Measurements from ENCODE around the gene S1PR4.
"Not testable (repeated sequence)": the region's sequence is repeated elsewhere in the genome, so short reads cannot be mapped to it uniquely, and the experiment has no call there.

The S1PR4 gene

GRCh38 chr19:3152419-3152780, 26.2 kb upstream of the S1PR4 start:
- no peak for DNase-seq

GRCh38 chr19:3153286-3154230, 25.0 kb upstream of the S1PR4 start:
- no peak for DNase-seq

GRCh38 chr19:3154447-3154846, 24.1 kb upstream of the S1PR4 start:
- not testable (repeated sequence) for DNase-seq

GRCh38 chr19:3154957-3155736, 23.4 kb upstream of the S1PR4 start:
- DNase-seq, result peak; percentile 87 to 88

GRCh38 chr19:3157096-3157845, 21.3 kb upstream of the S1PR4 start:
- DNase-seq, result no peak

- no peak for DNase-seq
These were observed 19.0 kb upstream of the S1PR4 start for GRCh38 chr19:3159565-3159964.

GRCh38 chr19:3160219-3160618, 18.4 kb upstream of the S1PR4 start:
- DNase-seq, result no peak

GRCh38 chr19:3161453-3161852, 17.1 kb upstream of the S1PR4 start:
- no peak for DNase-seq

- peak; percentile 36 to 47 for DNase-seq
These were observed 15.9 kb upstream of the S1PR4 start for GRCh38 chr19:3162418-3163229.

GRCh38 chr19:3163230-3163886, 15.2 kb upstream of the S1PR4 start:
- DNase-seq, result peak; percentile 79 to 85

GRCh38 chr19:3163943-3164342, 14.6 kb upstream of the S1PR4 start:
- no peak for DNase-seq

GRCh38 chr19:3167533-3168272, 10.9 kb upstream of the S1PR4 start:
- no peak for DNase-seq

GRCh38 chr19:3171894-3172672, 6.5 kb upstream of the S1PR4 start:
- DNase-seq, result peak in 1 of 2 donors; percentile 54

- not testable (repeated sequence) for DNase-seq
These were observed 5.9 kb upstream of the S1PR4 start for GRCh38 chr19:3172673-3173000.

GRCh38 chr19:3175781-3176714, 2.5 kb upstream of the S1PR4 start:
- DNase-seq, result peak; percentile 47 to 51

- DNase-seq, result peak; percentile 70 to 75
These were observed 1.7 kb upstream of the S1PR4 start for GRCh38 chr19:3176715-3177501.

- no peak for DNase-seq
These were observed 587 bp downstream of the S1PR4 start for GRCh38 chr19:3178973-3179738.

Data from CD4-positive, alpha-beta T cell treated with Interleukin-1 beta for 1 hour (primary cell).